GM19193 (cell line): Measurements from ENCODE around the gene CCDC12.

ENCODE experiments used
- POLR2A ChIP-seq: IDR thresholded peaks from 4 replicates; pipeline ENCODE4 v1.6.1; 2011; ENCODE audit not compliant: insufficient read depth, insufficient read length; ENCODE audit errors: extremely low read depth

The CCDC12 gene

DNA sequence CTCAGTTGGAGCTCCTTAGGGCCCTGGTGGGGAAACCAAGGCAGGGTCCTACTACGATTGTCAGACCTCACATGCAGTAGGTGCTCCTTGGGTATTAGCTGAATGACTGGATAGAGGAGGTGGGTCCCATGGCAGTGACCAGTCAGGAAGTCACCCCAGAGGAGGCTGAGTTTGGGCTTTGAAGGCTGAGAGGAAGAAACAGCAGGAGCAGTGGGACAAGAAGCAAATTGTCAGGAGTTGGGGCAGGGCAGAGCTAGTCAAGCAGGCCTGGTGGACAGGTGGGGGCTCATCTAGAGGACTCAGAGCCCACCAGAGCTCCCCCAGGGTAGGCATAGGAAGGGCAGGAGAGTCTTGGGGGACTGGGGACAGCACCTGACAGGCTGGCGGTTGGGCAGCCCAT is 6.0 kb upstream of the CCDC12 start:
- TF ChIP-seq POLR2A, result no peak

DNA sequence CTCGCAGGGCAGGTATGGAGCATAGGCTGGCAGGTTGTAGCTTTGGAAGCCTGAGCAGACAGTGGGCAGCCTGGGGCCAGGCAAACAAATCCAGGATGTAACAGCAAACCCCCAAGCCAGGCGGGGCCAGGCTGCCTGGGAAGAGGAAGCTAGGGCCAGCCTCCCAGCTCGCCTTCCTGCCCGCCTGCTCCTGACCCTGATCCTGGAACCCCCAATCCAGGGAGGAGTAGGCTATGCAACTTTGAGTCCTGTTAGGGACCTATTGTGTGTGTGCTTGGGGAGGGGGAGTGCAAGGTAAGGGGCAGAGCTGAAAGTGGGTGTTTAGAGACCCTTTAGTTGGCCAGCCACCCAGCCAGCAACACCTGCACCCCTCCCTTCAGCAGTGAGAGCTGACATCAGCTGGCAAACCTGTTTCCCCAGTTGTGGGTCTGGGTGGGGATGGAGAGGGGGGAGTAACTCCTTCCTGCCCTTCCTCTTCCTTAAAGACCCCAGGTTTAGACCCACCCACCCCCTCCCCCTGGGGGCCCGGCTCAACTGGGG is 5.5 kb upstream of the CCDC12 start:
- no peak for TF ChIP-seq POLR2A

DNA sequence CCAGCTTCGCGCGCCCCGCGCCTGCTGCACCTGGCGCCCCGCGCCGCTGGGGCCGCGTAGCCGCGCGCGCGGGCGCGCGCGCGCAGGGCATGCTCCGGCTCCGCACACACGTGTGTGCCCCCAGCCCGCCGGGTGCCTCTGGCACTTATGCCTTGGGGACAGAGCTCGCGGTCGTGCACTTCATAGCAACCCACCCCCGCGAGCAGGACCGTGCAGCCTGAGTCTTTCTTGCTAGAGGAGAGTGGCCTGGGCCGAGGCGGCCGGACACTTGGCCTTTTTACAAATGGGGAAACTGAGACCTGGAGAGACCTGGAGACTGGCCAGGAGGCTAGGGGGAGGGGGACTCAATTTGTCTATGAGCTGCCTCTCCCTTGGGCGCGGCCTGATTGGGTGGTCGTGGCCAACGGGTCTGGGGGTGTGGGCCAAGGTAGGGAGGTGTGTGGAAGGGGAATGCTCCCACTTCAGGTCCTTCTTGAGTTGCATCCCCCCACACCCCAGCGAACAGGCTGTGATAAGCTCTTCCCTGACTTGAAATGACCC is 3.5 kb upstream of the CCDC12 start:
- TF ChIP-seq POLR2A, result no peak

DNA sequence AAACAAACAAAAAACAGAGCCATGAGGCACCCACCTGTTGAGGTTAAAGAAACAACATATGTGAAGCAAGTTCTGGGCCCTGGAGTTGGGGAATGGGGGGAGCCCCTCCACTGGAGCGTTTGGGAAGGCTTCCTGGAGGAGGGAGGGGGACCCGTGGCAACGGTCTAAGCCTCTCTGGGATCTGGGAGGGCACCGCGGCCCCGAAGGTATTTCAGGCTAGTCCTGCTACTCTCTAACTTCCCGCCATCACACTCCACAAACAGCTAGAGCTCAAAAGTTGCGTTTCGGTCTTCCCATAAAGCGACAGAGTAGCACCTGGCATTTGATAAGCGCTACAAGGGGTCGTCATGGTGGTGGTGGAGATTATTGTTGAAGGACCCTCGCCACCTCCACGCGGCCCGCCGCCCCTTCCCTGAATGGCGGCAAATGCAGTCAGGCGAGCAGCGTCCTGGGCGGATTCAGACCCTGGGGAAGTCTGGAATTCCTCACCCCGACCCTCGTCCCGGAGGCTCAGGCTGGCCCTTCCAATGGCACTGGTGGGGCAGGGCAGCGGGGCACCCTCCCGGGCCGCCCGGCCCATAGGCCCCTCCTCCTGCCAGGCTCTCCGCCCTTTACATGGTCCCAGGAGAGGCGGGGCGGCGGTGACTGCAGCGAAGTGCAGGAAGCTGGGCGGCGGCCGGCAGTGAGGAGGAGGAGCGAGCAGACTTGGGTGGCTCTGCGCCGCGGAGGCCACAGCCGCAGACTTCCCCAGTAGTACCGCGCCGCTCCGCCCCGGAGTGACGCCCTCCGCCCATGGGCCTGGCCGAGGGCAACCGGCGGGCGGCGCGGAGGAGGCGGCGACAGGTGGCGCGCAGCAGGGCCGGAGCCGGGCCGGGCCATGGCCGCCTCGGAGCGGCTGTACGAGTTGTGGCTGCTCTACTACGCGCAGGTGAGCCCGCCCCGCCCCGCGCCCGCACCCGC is 2.7 kb upstream of the CCDC12 start, which contains the start of gene NBEAL2:
Gene NBEAL2, plus strand, starts transcription at position 682 of the 960 bp plus-strand sequence. Its CDS starts 196 bp downstream, at position 878.
- peak; percentile 69 for TF ChIP-seq POLR2A

DNA sequence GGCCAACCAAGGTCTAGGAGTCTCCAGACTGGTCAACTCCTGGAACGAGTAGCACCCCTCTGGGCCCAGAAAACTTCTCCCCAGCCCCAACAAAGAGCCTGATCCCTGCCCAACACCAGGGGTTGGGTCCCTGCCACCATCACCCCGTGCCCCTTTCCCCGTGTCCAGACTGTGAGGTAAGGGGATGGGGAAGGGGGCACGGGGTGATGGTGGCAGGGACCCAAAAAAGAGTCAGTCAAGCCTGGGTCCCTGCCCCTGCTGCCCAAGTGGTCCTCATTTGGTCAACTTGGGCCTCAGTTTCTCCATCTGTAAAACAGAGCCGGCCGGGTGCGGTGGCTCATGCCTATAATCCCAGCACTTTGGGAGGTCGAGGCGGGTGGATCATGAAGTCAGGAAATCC is 1.8 kb upstream of the CCDC12 start:
- no peak for TF ChIP-seq POLR2A

DNA sequence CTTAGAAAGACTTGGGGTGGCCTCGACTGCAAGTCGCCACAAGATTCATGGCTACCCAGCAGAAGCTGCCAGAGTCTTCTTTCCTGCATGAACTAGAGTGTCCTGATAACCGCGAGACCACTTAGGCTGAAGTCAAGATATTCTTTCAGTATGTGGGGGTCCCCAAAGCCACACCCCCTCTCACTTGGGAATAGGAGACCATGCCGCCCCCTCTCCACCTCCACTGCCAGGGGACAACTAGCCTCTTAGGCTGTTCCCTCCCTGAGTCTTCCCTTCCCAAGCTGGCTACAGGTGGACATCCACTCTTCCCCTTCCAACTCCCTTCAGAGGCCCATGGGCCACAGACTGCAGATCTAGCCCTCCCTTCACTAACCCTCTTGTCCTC is 1.3 kb upstream of the CCDC12 start:
- no peak for TF ChIP-seq POLR2A

DNA sequence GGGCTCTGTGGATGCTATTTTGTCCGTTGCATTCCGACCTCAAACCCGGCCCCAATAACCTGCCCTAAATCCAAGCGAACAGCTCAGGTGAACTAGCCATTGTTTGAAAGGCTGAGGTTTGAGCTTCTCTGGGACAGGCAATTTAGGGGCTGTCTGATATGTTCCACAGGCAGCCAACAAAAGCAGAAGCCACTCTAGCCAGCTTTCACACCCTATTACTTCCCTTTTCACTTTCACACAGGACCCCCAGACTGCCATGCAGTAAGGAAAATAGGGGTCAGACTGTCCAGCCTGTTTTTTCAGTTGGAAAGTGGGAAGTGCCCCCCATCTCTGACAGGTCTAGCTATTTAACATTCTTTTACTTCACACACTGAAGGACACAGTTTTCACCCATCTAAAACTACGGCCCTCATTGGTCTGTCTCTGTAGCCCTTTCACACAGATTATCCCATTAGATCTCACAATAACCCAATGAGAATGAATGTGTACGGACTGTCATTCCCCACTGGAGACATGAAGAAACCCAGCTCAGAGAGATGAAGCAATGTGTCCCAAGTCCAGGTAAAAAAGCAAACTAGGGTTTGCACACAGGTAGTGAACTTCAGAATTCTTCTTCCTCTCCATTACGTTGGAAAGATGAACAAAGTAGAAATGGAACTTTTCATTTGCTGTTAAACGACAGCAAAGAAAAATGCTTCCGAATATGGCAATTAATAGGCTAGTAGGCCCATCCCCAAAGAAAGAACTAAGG is 1.9 kb downstream of the CCDC12 start:
- TF ChIP-seq POLR2A, result no peak

DNA sequence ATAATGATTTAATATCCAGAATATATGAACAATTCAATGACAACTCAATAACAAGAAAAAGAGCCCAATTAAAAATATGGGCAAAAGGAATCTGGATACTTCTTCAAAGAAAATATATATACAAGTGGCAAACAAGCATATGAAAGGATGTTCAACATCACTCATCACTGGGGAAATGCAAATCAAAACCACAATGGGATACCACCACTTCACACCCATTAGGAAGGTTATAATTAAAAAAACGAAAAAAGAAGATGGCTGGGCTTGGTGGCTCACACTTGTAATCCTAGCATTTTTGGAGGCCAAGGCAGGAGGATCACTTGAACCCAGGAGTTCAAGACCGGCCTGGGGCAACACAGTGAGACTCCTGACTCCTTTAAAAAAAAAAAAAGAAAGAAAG is 4.1 kb downstream of the CCDC12 start:
- no peak for TF ChIP-seq POLR2A

DNA sequence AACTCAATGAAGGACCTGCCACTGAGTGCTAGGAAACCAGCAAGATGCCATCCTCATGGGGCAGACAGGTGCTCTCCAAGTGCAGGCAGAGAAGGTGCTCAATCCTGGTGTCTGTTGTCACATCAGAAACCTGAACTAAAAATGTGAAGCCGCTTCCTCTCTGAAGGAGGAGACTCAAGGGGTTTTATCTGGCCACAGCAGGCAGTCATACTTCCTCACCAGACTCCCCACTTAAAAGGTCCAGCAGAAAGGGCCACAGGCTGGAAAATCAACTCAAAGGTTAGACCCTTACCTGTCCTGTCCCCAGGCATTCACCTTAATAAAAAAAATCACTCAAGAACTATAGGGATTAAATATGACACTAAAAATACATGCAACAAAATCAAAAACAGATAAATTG is 4.8 kb downstream of the CCDC12 start:
- TF ChIP-seq POLR2A, result no peak

DNA sequence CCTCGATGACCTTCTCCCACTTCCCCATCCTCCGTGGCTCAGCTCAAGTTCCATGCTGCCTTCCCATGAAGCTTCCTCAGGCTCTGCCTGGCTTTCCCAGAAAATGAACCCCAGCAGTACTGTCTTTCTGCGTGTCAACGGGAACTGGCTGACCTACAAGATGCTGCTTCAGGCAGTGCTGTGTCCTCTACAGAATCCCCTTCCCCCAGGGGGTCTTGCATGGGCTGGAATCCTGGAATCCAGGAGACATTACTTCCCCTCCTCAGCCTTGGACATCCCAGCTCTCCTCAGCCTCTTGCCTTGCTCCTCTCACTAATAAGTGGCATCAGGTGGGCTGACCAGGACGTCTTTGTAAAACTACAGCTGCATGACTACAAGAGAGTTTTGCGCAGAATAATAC is 5.4 kb downstream of the CCDC12 start:
- no peak for TF ChIP-seq POLR2A

DNA sequence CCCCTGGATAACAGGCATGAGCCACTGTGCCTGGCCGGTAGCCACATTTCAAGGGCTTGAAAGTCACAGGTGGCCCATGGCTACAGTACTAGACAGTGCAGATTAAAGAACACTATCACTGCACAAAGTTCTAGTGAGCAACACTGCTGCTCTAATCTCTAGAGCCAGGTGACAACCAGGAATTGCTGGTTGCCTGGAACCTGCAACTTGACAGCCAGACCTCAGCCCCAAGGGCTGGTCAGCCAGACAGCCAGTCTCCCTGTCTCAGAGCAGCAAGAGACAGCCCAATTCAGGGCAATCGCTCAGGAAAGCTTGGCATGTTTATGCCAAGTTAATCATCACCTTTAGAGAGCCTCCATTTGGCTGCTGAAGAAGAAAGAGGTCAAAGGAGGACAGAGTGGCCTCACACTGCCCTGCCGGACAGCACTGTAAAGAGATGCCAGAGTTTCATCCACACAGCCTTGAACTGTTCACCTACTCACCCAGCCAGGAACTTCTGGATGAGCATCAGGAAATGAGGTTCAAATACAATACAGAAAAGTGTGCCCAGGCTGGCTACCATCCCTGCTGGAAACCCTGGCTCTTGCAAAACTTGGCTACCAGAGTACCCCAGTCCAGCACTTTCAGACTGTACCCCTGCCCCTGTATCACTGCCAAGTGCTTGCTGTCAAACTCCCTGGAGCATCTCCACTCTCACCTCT is 6.0 kb downstream of the CCDC12 start:
- no peak for TF ChIP-seq POLR2A

DNA sequence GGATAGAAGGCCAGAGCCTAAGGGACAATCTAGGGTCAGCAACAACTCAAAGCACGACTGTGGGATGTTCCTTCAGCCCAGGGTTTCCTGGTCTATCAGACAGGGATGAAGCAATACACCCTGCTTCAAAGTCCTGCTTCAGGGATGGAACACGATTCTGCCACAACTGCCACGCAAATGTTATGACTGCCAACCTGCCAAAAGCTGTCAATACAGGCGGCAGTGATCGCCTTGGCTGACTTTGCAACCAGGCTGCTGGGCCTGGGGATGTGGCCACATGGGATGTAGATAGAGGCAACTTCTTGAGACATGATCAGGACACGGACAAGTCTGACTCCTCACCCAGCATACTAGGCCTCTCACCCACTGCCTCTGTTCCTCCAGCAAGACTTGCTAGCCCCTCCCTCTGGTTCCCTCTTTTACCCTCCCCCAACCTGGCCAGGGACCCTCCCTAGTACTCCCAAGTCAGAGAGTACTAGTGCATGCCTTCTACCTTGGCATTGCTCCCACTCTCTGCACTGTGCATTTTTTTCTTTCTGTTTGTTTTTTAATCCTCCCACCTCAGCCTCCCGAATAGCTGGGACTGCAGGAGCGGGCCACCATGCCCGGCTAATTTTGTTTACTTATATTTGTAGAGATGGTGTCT is 7.6 kb downstream of the CCDC12 start:
- TF ChIP-seq POLR2A, result no peak

DNA sequence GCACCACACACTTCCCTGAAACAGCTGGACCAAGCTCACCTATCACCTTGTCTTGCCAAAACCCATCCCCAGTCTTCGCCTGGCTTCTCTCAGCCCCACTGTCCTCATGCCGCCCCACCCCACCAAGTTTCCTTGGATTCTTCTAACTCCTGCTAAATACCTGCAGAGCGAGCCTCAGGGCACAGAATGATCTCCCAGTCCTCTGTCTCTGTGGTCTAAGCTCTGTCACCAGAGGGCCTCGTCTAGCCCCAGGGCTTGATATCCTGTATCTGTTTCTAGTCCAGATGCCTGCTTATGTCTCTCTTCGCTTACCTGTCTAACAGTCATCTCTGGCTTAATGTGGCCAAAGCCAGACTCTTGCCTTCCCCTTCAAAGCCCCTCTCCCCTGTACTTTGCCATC is 9.7 kb downstream of the CCDC12 start:
- no peak for TF ChIP-seq POLR2A

DNA sequence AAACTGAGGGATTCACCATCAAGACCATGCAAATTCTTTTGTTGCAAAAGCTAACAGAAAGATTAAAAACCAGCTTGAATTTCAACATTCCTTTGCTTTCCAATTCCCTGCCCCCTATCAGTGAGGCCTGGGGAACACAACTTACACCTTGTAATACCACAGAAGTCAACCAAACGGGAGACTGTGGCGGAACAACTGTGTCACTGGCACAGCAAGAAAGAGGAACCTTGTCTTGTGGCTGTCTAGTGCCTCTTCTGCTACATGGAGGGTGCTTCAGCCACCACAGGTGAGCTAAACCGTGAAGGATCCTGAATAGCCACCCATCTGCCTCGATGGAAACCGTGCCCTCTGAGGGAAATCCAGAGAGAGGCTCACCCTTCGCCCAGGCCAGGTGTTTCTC is 11.4 kb downstream of the CCDC12 start:
- TF ChIP-seq POLR2A, result no peak
